Measurements from ENCODE around the gene COL4A4. TPM values are rescaled to one million over a fixed set of nuclear protein-coding genes. Genes with fewer than 3 reads are reported as not detected.

Gene COL4A4
- total and polyA plus RNA-seq, 7 experiments from 2014 or later = 0.08 to 0.39 (median 0.19) TPM; not detected in 3

DNA sequence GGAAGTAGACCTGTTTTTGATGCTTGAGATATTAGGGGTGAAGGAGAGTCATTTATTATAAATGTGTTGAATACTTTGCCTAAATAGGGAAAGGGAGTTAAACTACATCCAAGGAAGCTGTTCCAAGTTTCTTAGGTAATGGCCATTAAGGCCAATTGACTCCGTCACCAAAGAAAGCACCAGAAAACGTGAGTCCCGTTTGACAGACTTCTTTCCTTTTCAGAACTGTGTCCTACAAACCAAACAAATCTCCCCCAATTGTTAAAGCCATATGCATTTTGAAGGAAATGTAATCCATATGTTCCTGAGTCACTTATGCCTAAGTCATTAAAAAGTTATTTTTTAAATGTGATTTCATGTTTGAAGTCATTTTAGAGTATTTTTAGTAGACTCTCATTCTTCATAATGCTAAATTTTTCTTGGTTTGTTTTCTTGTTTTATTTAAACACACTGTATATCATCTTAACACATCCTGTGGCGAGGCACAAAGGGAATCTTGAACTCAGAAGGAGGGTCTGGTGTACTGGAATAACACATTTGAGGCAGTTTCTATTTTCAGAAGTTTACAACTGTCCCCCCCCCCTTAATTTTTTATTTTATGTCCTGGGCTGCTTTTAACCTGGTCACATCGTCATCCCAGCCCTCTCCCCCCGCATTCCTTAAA, 194.5 kb downstream of the COL4A4 start:
- POLR2A ChIA-PET = no interaction called here
- no peak overlapping the region for H3K4me3 ChIP-seq (ENCODE audit: low read length)
- no peaks in the 10 kb centered on the region for H3K36me3 ChIP-seq (ENCODE audit: control insufficient read depth in 2 of 3, insufficient read depth in 3 of 3, low read length in 3 of 3)
- DNase-seq (no peak), ATAC-seq (no peak)
- H3K27me3 ChIP-seq (ENCODE audit: control insufficient read depth in 2 of 2, insufficient read depth in 2 of 2, low read length in 2 of 2) = no peaks in the 10 kb centered on the region
- Mint-ChIP-seq H3K9me3 (no peaks in the 10 kb centered on the region), H3K27ac (peak overlapping the region in 4 of 9 donors; percentile 8 to 83 (median 62)), H3K27me3 (no peaks in the 10 kb centered on the region), H3K4me3 (peak overlapping the region in 7 of 10 donors; percentile 25 to 80 (median 72)), H3K4me1 (peaks cover 0 to 59% (median 36%) of the 10 kb centered on the region in 7 donors), H3K36me3 (peaks cover 0 to 34% (median 12%) of the 10 kb centered on the region in 5 donors)
- H3K27ac ChIP-seq (ENCODE audit: low read depth, low read length) = no peak overlapping the region
- intact Hi-C loops (cut with micrococcal nuclease) = loop anchor here in 1 of 2 donors (2.0 kb wide), 1 partner anchor 15 kb away; no protein-coding TSS in a partner anchor
- no peaks in the 10 kb centered on the region for H3K4me1 ChIP-seq (ENCODE audit: control insufficient read depth in 2 of 2, insufficient read depth in 2 of 2, low read length in 2 of 2)
- H3K9me3 ChIP-seq (ENCODE audit: control insufficient read depth in 2 of 3, low read length in 3 of 3) = no peaks in the 10 kb centered on the region
- CTCF ChIA-PET = no interaction called here

DNA sequence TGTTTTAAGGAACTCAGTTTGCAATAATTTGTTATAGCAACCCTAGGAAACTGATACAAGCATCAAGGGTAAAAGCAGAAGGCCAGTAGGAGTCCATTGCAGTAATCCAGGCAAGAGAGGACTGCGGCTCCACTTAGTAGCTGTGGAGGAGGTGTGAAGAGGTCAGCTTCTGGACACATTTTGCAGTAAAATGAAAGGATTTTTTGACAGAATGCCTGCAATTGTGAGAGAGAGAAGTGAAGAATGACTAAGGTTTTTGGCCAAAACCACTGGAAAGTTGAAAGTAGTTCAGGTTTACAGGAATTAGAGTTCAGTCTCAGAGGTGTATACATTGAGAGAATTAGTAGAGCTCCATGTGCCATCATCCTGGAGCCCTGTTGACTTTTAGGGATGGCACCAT, 198.6 kb downstream of the COL4A4 start:
- ChIA-PET CTCF (no interaction called here), POLR2A (no interaction called here)
- Histone ChIP-seq H3K9me3 (ENCODE audit: control insufficient read depth in 2 of 3, low read length in 3 of 3) (no peaks in the 10 kb centered on the region), H3K27me3 (ENCODE audit: control insufficient read depth in 2 of 2, insufficient read depth in 2 of 2, low read length in 2 of 2) (no peaks in the 10 kb centered on the region), H3K4me1 (ENCODE audit: control insufficient read depth in 2 of 2, insufficient read depth in 2 of 2, low read length in 2 of 2) (no peaks in the 10 kb centered on the region), H3K27ac (ENCODE audit: low read depth, low read length) (no peak overlapping the region), H3K4me3 (ENCODE audit: low read length) (no peak overlapping the region), H3K36me3 (ENCODE audit: control insufficient read depth in 2 of 3, insufficient read depth in 3 of 3, low read length in 3 of 3) (no peaks in the 10 kb centered on the region)
- intact Hi-C loops (cut with micrococcal nuclease) = no loop called here
- no peak overlapping the region for H3K27ac Mint-ChIP-seq
- DNase-seq (no peak), ATAC-seq (no peak)
- peaks cover 0 to 20% (median 15%) of the 10 kb centered on the region in 5 donors for H3K36me3 Mint-ChIP-seq
- no peaks in the 10 kb centered on the region for H3K27me3 Mint-ChIP-seq
- no peak overlapping the region for H3K4me3 Mint-ChIP-seq
- peaks cover 0 to 30% (median 12%) of the 10 kb centered on the region in 7 donors for H3K4me1 Mint-ChIP-seq
- no peaks in the 10 kb centered on the region for H3K9me3 Mint-ChIP-seq

DNA sequence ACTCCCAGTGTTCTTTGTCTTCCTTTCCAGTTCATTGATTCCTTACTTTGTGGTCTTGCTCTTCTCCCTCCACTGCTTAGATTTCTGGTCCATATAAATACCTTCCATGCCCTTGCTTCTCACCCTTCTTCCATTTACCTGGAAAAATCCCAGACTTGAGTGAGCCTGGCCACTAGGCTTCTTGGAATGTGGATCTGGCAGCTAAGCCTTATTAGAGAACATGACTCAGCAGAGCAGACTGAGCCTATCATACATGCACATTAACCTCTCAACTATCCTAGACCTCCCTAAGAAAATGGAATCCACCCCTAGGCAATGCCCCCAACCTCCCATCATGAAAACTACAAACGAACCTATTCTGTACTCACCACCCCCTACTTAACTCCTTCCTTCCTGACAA, 200.5 kb downstream of the COL4A4 start:
- no peak for ATAC-seq
- H3K4me1 ChIP-seq (ENCODE audit: control insufficient read depth in 2 of 2, insufficient read depth in 2 of 2, low read length in 2 of 2) = no peaks in the 10 kb centered on the region
- H3K36me3 Mint-ChIP-seq = peaks cover 0 to 34% (median 29%) of the 10 kb centered on the region in 5 donors
- DNase-seq = no peak
- H3K27me3 Mint-ChIP-seq = no peaks in the 10 kb centered on the region
- no peak overlapping the region for H3K4me3 ChIP-seq (ENCODE audit: low read length)
- H3K9me3 Mint-ChIP-seq = peaks cover 0 to 14% (median 4%) of the 10 kb centered on the region in 11 donors
- no peaks in the 10 kb centered on the region for H3K9me3 ChIP-seq (ENCODE audit: control insufficient read depth in 2 of 3, low read length in 3 of 3)
- peaks cover 0 to 11% (median 0%) of the 10 kb centered on the region in 7 donors for H3K4me1 Mint-ChIP-seq
- intact Hi-C loops (cut with micrococcal nuclease) = no loop called here
- H3K27me3 ChIP-seq (ENCODE audit: control insufficient read depth in 2 of 2, insufficient read depth in 2 of 2, low read length in 2 of 2) = no peaks in the 10 kb centered on the region
- H3K4me3 Mint-ChIP-seq = no peak overlapping the region
- H3K27ac ChIP-seq (ENCODE audit: low read depth, low read length) = no peak overlapping the region
- H3K27ac Mint-ChIP-seq = no peak overlapping the region
- ChIA-PET POLR2A (no interaction called here), CTCF (no interaction called here)
- no peaks in the 10 kb centered on the region for H3K36me3 ChIP-seq (ENCODE audit: control insufficient read depth in 2 of 3, insufficient read depth in 3 of 3, low read length in 3 of 3)

DNA sequence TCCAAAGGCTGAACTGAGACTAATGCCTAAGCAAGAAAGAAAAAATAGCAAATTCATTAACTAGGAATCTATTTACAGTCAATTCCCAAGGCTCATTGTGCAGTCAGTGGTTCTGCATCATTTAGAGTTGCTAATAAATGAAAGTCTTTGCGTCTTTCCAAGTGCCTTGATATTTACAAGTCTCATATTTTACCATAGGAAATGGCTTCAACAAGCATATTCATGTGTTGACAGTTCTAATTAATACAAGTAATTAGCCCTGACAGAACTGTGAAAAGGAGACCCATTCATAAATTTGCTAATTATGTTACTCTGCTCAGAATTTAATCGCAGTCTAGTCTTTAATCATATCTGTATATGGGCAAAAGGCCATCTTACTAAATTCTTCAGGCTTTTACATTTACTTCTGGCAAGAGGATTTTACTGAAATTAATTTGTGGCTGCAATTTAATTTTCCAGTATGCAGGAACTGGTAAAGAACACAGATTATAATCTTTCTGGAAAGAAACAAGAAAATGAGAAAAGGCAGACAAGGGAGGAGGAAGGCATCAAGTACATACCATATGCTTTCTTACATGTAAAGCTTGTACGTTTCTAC, 201.7 kb downstream of the COL4A4 start:
- H3K36me3 Mint-ChIP-seq = peaks cover 4 to 42% (median 38%) of the 10 kb centered on the region in 5 donors
- DNase-seq = no peak
- H3K4me3 Mint-ChIP-seq = no peak overlapping the region

DNA sequence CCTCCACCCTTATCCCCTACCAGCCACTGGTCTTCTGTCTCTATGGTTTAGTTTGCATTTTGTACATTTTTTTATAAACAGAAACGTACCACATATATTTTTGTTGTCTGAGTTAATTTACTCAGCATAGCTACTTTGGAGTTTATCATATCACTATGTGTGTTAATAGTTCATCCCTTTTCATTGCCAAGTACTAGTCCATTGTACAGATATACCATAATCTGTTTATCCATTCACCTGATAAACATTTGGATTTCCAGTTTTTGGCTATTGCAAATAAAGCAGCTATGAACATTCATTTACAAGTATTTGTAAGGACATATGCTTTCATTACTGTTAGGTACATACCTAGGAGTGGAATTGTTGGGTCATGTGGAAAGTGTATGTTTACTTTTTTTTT, 204.6 kb downstream of the COL4A4 start:
- Histone ChIP-seq H3K27ac (ENCODE audit: low read depth, low read length) (no peak overlapping the region), H3K4me3 (ENCODE audit: low read length) (no peak overlapping the region), H3K4me1 (ENCODE audit: control insufficient read depth in 2 of 2, insufficient read depth in 2 of 2, low read length in 2 of 2) (no peaks in the 10 kb centered on the region), H3K9me3 (ENCODE audit: control insufficient read depth in 2 of 3, low read length in 3 of 3) (no peaks in the 10 kb centered on the region), H3K27me3 (ENCODE audit: control insufficient read depth in 2 of 2, insufficient read depth in 2 of 2, low read length in 2 of 2) (no peaks in the 10 kb centered on the region), H3K36me3 (ENCODE audit: control insufficient read depth in 2 of 3, insufficient read depth in 3 of 3, low read length in 3 of 3) (no peaks in the 10 kb centered on the region)
- no peak overlapping the region for H3K4me3 Mint-ChIP-seq
- intact Hi-C loops (cut with micrococcal nuclease) = no loop called here
- DNase-seq (no peak), ATAC-seq (no peak)
- peaks cover 12 to 63% (median 62%) of the 10 kb centered on the region in 5 donors for H3K36me3 Mint-ChIP-seq
- H3K27me3 Mint-ChIP-seq = no peaks in the 10 kb centered on the region
- H3K4me1 Mint-ChIP-seq = no peaks in the 10 kb centered on the region
- POLR2A ChIA-PET = no interaction called here
- CTCF ChIA-PET = interaction anchor here (0.5 kb wide), 1 partner anchor 1057 kb away, joined by 3 read pairs; no protein-coding TSS in a partner anchor
- peaks cover 7 to 45% (median 15%) of the 10 kb centered on the region in 11 donors for H3K9me3 Mint-ChIP-seq
- H3K27ac Mint-ChIP-seq = no peak overlapping the region

More for the DNA sequence above, 201.7 kb downstream of the COL4A4 start:
- no peak overlapping the region for H3K4me3 ChIP-seq (ENCODE audit: low read length)
- no peak for ATAC-seq
- H3K36me3 ChIP-seq (ENCODE audit: control insufficient read depth in 2 of 3, insufficient read depth in 3 of 3, low read length in 3 of 3) = no peaks in the 10 kb centered on the region
- Mint-ChIP-seq H3K27ac (no peak overlapping the region), H3K4me1 (no peaks in the 10 kb centered on the region), H3K9me3 (peaks cover 2 to 26% (median 10%) of the 10 kb centered on the region in 11 donors), H3K27me3 (no peaks in the 10 kb centered on the region)
- intact Hi-C loops (cut with micrococcal nuclease) = no loop called here
- ChIA-PET CTCF (interaction anchor here (0.5 kb wide), 1 partner anchor 28 kb away, joined by 6 read pairs; no protein-coding TSS in a partner anchor), POLR2A (no interaction called here)
- no peaks in the 10 kb centered on the region for H3K9me3 ChIP-seq (ENCODE audit: control insufficient read depth in 2 of 3, low read length in 3 of 3)
- H3K27me3 ChIP-seq (ENCODE audit: control insufficient read depth in 2 of 2, insufficient read depth in 2 of 2, low read length in 2 of 2) = no peaks in the 10 kb centered on the region
- no peak overlapping the region for H3K27ac ChIP-seq (ENCODE audit: low read depth, low read length)
- no peaks in the 10 kb centered on the region for H3K4me1 ChIP-seq (ENCODE audit: control insufficient read depth in 2 of 2, insufficient read depth in 2 of 2, low read length in 2 of 2)

DNA sequence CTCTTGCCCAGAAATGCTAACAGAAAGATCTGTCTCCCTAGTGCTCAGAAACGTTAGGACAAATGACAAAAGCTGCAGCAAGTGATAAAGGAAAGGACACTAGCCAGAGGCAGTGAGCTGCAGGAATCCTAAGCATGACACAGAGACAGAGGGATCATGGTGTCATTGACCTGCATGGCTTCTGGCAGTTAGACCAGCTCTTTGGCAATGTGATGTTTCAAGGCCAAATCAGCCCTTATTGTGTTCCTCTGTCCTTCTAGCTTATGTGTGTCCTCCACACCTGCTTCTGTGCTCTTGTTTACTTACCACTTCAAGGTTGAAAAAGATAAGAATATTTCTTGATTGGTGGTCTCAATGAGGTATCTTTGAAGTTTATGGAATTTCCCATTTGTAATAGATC, 207.3 kb downstream of the COL4A4 start:
- Histone ChIP-seq H3K27ac (ENCODE audit: low read depth, low read length) (no peak overlapping the region), H3K27me3 (ENCODE audit: control insufficient read depth in 2 of 2, insufficient read depth in 2 of 2, low read length in 2 of 2) (no peaks in the 10 kb centered on the region), H3K4me1 (ENCODE audit: control insufficient read depth in 2 of 2, insufficient read depth in 2 of 2, low read length in 2 of 2) (peaks cover 0 to 8% of the 10 kb centered on the region in 2 donors), H3K4me3 (ENCODE audit: low read length) (no peak overlapping the region), H3K9me3 (ENCODE audit: control insufficient read depth in 2 of 3, low read length in 3 of 3) (no peaks in the 10 kb centered on the region), H3K36me3 (ENCODE audit: control insufficient read depth in 2 of 3, insufficient read depth in 3 of 3, low read length in 3 of 3) (no peaks in the 10 kb centered on the region)
- Mint-ChIP-seq H3K27ac (no peak overlapping the region), H3K9me3 (peaks cover 7 to 52% (median 18%) of the 10 kb centered on the region in 11 donors), H3K27me3 (no peaks in the 10 kb centered on the region), H3K36me3 (peaks cover 16 to 69% (median 64%) of the 10 kb centered on the region in 5 donors), H3K4me1 (peaks cover 5 to 22% (median 20%) of the 10 kb centered on the region in 7 donors), H3K4me3 (no peak overlapping the region)
- intact Hi-C loops (cut with micrococcal nuclease) = no loop called here
- ATAC-seq = no peak
- ChIA-PET CTCF (no interaction called here), POLR2A (no interaction called here)
- DNase-seq = no peak
